GM12878 (cell line): Measurements from ENCODE around the gene DIP2B. TPM values are rescaled to one million over a fixed set of nuclear protein-coding genes. Genes with fewer than 3 reads are reported as not detected.

Source experiments
- ATAC-seq: fragments of 200-7000 bp; cut with Tn5 transposase; 3 replicates; pipeline ENCODE4 v1.9.1; 2020; ENCODE audit warnings: mild to moderate bottlenecking, moderate library complexity
- BruUV-seq: library from RNA; stranded (reverse); fragments of 400-500 nt; replicated peaks from 2 replicates; lab custom pipeline; 2021; lab: Mats Ljungman, UMichigan
- CTCF ChIA-PET: fragments of 300-600 bp; sonication (Branson Sonifier 250); formaldehyde crosslinking; extraction: SDS; loops from one replicate; lab custom pipeline; 2021; ENCODE audit warnings: inconsistent platforms; lab: Yijun Ruan, JAX
- POLR2A ChIA-PET: fragments of 350-600 bp; formaldehyde crosslinking; extraction: SDS; loops from one replicate; lab custom pipeline; 2021; ENCODE audit warnings: inconsistent platforms; lab: Charles Lee
- RAD21 ChIA-PET: fragments of 300-600 bp; sonication (Branson Sonifier 250); formaldehyde crosslinking; loops from one replicate; lab custom pipeline; 2023; ENCODE audit warnings: antibody characterized with exemption; ENCODE audit not compliant: unreplicated experiment; lab: Charles Lee
- SMC1A ChIA-PET: fragments of 300-600 bp; sonication (Branson Sonifier 250); formaldehyde crosslinking; loops from one replicate; lab custom pipeline; 2023; ENCODE audit not compliant: unreplicated experiment, uncharacterized antibody; lab: Charles Lee
- DNase-seq: peaks from one replicate; pipeline ENCODE4 v3.0.0-alpha.2; 2011; ENCODE audit warnings: low read depth, low spot score
- FAIRE-seq: peaks from 3 replicates; lab custom pipeline; 2011; peaks lifted over from hg19 to GRCh38; lab: Jason Lieb, UNC
- H2AFZ ChIP-seq: 2 replicates; pipeline ENCODE4 v1.6.0; 2011; ENCODE audit warnings: low read depth, low read length, control low read depth; ENCODE audit not compliant: control insufficient read depth
- H3K27ac ChIP-seq: 2 replicates; pipeline ENCODE4 v1.5.1; 2011; ENCODE audit warnings: control low read depth; ENCODE audit not compliant: control insufficient read depth, insufficient read depth
- H3K27me3 ChIP-seq, 2 experiments: replicated peaks in 1 of 2; 2 replicates each; pipeline versions ENCODE4 v1.6.0 to v1.6.1; 2011; ENCODE audit warnings: low read length in 1 of 2; ENCODE audit not compliant: control insufficient read depth in 2 of 2, insufficient read depth in 2 of 2
- H3K36me3 ChIP-seq, 2 experiments: 2 replicates each; pipeline ENCODE4 v1.5.1; 2011; ENCODE audit warnings: low read length in 1 of 2; ENCODE audit not compliant: control insufficient read depth in 2 of 2, insufficient read depth in 2 of 2
- H3K4me1 ChIP-seq: 2 replicates; pipeline ENCODE4 v1.6.1; 2011; ENCODE audit warnings: mild to moderate bottlenecking, low read length, moderate library complexity, mixed read lengths; ENCODE audit not compliant: control insufficient read depth, insufficient read depth
- H3K4me2 ChIP-seq: 2 replicates; pipeline ENCODE4 v1.6.0; 2011; ENCODE audit warnings: control low read depth; ENCODE audit not compliant: control insufficient read depth, insufficient read depth
- H3K4me3 ChIP-seq: fragments of 200-600 bp; sonication (generic); 2 replicates; pipeline ENCODE4 v1.5.1; 2016
- H3K79me2 ChIP-seq: 2 replicates; pipeline ENCODE4 v1.6.0; 2011; ENCODE audit warnings: low read length; ENCODE audit not compliant: control insufficient read depth, insufficient read depth
- H3K9ac ChIP-seq: 2 replicates; pipeline ENCODE4 v1.8.0; 2011; ENCODE audit warnings: low read length, control low read depth, mixed read lengths; ENCODE audit not compliant: control insufficient read depth, insufficient read depth
- H3K9me3 ChIP-seq: replicated peaks from 3 replicates; pipeline ENCODE4 v1.5.1; 2011; ENCODE audit warnings: mild to moderate bottlenecking, low read length; ENCODE audit not compliant: control insufficient read depth, insufficient read depth
- H4K20me1 ChIP-seq: 2 replicates; pipeline ENCODE4 v1.6.0; 2011; ENCODE audit not compliant: control insufficient read depth, insufficient read depth
- CBFB ChIP-seq: IDR thresholded peaks from 2 replicates; pipeline ENCODE4 v1.6.1; 2016; ENCODE audit warnings: antibody characterized with exemption, low read depth
- CREB1 ChIP-seq: IDR thresholded peaks from 2 replicates; pipeline ENCODE4 v1.6.1; 2012; ENCODE audit warnings: low read depth, mild to moderate bottlenecking, inconsistent platforms
- ELK1 ChIP-seq: IDR thresholded peaks from 2 replicates; pipeline ENCODE4 v1.6.1; 2012; ENCODE audit warnings: low read depth, low read length, improper control_type of control experiment
- MLLT1 ChIP-seq: fragments of 450-650 bp; IDR thresholded peaks from 2 replicates; pipeline ENCODE4 v1.6.1; 2016; ENCODE audit warnings: mild to moderate bottlenecking
- NBN ChIP-seq: fragments of 450-650 bp; IDR thresholded peaks from 2 replicates; pipeline ENCODE4 v1.6.1; 2016
- NFXL1 ChIP-seq: fragments of 450-650 bp; IDR thresholded peaks from 2 replicates; pipeline ENCODE4 v1.6.1; 2017; ENCODE audit warnings: antibody characterized with exemption, mild to moderate bottlenecking, borderline replicate concordance
- NFYA ChIP-seq: IDR thresholded peaks from 2 replicates; pipeline ENCODE4 v1.6.1; 2011; ENCODE audit warnings: low read depth, mild to moderate bottlenecking, low read length, improper control_type of control experiment, borderline replicate concordance
- NR2F1 ChIP-seq: fragments of 450-650 bp; conservative IDR thresholded peaks from 2 replicates; pipeline ENCODE4 v1.6.1; 2017; ENCODE audit warnings: mild to moderate bottlenecking
- PBX3 ChIP-seq: IDR thresholded peaks from 2 replicates; pipeline ENCODE4 v1.6.1; 2011; ENCODE audit warnings: mild to moderate bottlenecking, low read depth, low read length, moderate library complexity; ENCODE audit not compliant: insufficient replicate concordance
- RAD51 ChIP-seq: fragments of 450-650 bp; IDR thresholded peaks from 2 replicates; pipeline ENCODE4 v1.6.1; 2016; ENCODE audit warnings: moderate library complexity, mild to moderate bottlenecking, inconsistent platforms
- RB1 ChIP-seq: fragments of 450-650 bp; formaldehyde crosslinking; IDR thresholded peaks from 2 replicates; pipeline ENCODE4 v1.6.1; 2017; ENCODE audit warnings: mild to moderate bottlenecking, borderline replicate concordance
- RCOR1 ChIP-seq: conservative IDR thresholded peaks from 2 replicates; pipeline ENCODE4 v1.6.1; 2012; ENCODE audit warnings: low read depth, low read length, improper control_type of control experiment
- RELB ChIP-seq: fragments of 450-650 bp; IDR thresholded peaks from 2 replicates; pipeline ENCODE4 v1.6.1; 2017; ENCODE audit warnings: low read depth, mild to moderate bottlenecking, moderate library complexity
- SMARCA5 ChIP-seq: fragments of 450-650 bp; IDR thresholded peaks from 2 replicates; pipeline ENCODE4 v1.6.1; 2017; ENCODE audit warnings: mild to moderate bottlenecking
- SREBF1 ChIP-seq: IDR thresholded peaks from 2 replicates; pipeline ENCODE4 v1.6.1; 2012; ENCODE audit warnings: mild to moderate bottlenecking, low read length
- TCF12 ChIP-seq: IDR thresholded peaks from 2 replicates; pipeline ENCODE4 v1.6.1; 2011; ENCODE audit warnings: low read depth, mild to moderate bottlenecking, low read length
- TCF3 ChIP-seq: IDR thresholded peaks from 2 replicates; pipeline ENCODE4 v1.6.1; 2012; ENCODE audit warnings: low read depth, mild to moderate bottlenecking, low read length, borderline replicate concordance; ENCODE audit not compliant: insufficient read depth
- YBX1 ChIP-seq: fragments of 450-650 bp; IDR thresholded peaks from 2 replicates; pipeline ENCODE4 v1.6.1; 2016; ENCODE audit warnings: antibody characterized with exemption
- ZNF24 ChIP-seq: fragments of 450-650 bp; IDR thresholded peaks from 2 replicates; pipeline ENCODE4 v1.6.1; 2017; ENCODE audit warnings: antibody characterized with exemption, mild to moderate bottlenecking
- ZNF622 ChIP-seq: fragments of 450-650 bp; IDR thresholded peaks from 2 replicates; pipeline ENCODE4 v1.6.1; 2017; ENCODE audit warnings: mild to moderate bottlenecking, inconsistent platforms
- WGBS: methylation state at CpG from one replicate; pipeline ENCODE4 v1.1.6; 2016; ENCODE audit warnings: low lambda C conversion rate; ENCODE audit not compliant: insufficient replicate concordance, insufficient coverage; ENCODE audit errors: missing lambda C conversion rate; 5-methylcytosine and 5-hydroxymethylcytosine counted together
- in situ Hi-C: fragments of 300-500 bp; cut with MboI; formaldehyde crosslinking; loops from 9 replicates; pipeline ENCODE4 v1.14.3; 2018; ENCODE audit warnings: mixed read lengths
- intact Hi-C: fragments of 100-400 bp; cut with micrococcal nuclease; formaldehyde crosslinking; loops from one replicate; pipeline ENCODE4 v1.14.2; 2022; ENCODE audit not compliant: unreplicated experiment
- polyA plus RNA-seq, 11 experiments: library from polyadenylated mRNA; depleted of rRNA in 4 of 11; unstranded in 6 of 11; stranded (reverse) in 5 of 11; fragments of >200 nt; fragmentation: Nextera tagmentation in 4 of 11; fragmentation: Illumina TruSeq in 1 of 11; extraction: Ambion mirVana in 4 of 11; extraction: Trizol in 1 of 11; gene quantifications; 1 replicate in 1 of 11; 2 replicates in 10 of 11; pipeline versions ENCODE4 v1.2.1 to v1.2.3, GENCODE V29; 2011 to 2016; ENCODE audit warnings: inconsistent platforms in 2 of 11, missing spikeins in 2 of 11, low read depth in 1 of 11
- total RNA-seq, 4 experiments: library from RNA; depleted of rRNA in 3 of 4; stranded (reverse); fragments of >200 nt in 3 of 4; fragmentation: Illumina TruSeq in 1 of 4; extraction: Trizol in 1 of 4; gene quantifications; 2 replicates each; pipeline versions ENCODE4 v1.2.1 to v1.2.3, GENCODE V29; 2013 to 2021

The DIP2B gene
- total and polyA plus RNA-seq, 10 of the 15 experiments (the other 5 are each of a cell fraction or from before 2014, with no cell fraction given): 4.5 to 30.0 (median 18.6) TPM

GRCh38 chr12:50564948-50565297 lies 60.1 kb downstream of the DIP2B start (continued):
- no peak for TF ChIP-seq PBX3
- TF ChIP-seq TCF12: no peak
- no peak for TF ChIP-seq RELB
- TF ChIP-seq YBX1: no peak
- no peak for TF ChIP-seq NFXL1
- no peak for TF ChIP-seq SMARCA5
- TF ChIP-seq RAD51: no peak

GRCh38 chr12:50566066-50566465 lies 61.3 kb downstream of the DIP2B start:
- Histone ChIP-seq H4K20me1 (no peaks in the 10 kb centered on the region), H3K9ac (no peak overlapping the region), H3K27me3 (no peaks in the 10 kb centered on the region), H2AFZ (no peak overlapping the region), H3K4me2 (no peak overlapping the region), H3K36me3 (no peaks in the 10 kb centered on the region), H3K9me3 (no peaks in the 10 kb centered on the region), H3K79me2 (peaks cover 36% of the 10 kb centered on the region), H3K4me1 (peaks cover 12% of the 10 kb centered on the region; the same call in 1 of the 2 replicates), H3K4me3 (no peak overlapping the region), H3K27ac (no peak overlapping the region)
- POLR2A ChIA-PET: no interaction called here
- CTCF ChIA-PET: interaction anchor here (0.6 kb wide), 1 partner anchor 1482 kb away, joined by 3 read pairs; no protein-coding TSS in a partner anchor
- ATAC-seq (no peak), FAIRE-seq (no peak), DNase-seq (no peak)
- SMC1A ChIA-PET: interaction anchor here (1.5 to 2.1 kb wide), 2 partner anchors 13 to 45 kb away, joined by 3 to 4 read pairs; no protein-coding TSS in a partner anchor
- intact Hi-C loops: no loop called here
- RAD21 ChIA-PET: no interaction called here
- no TSS peak for BruUV-seq
- WGBS: 100% methylated on average over 1 of the region's 1 CpG
- in situ Hi-C loops: no loop called here
- TF ChIP-seq RCOR1: no peak
- TF ChIP-seq TCF3: no peak
- no peak for TF ChIP-seq RB1
- no peak for TF ChIP-seq RAD51
- TF ChIP-seq NFYA: no peak
- TF ChIP-seq MLLT1: no peak
- TF ChIP-seq NR2F1: no peak
- TF ChIP-seq NBN: no peak
- no peak for TF ChIP-seq CBFB
- TF ChIP-seq ELK1: no peak
- no peak for TF ChIP-seq CREB1
- no peak for TF ChIP-seq ZNF24
- no peak for TF ChIP-seq ZNF622
- no peak for TF ChIP-seq SREBF1
